HG03378 (cell line): Measurements from ENCODE around the gene DDX56.
"Not testable (repeated sequence)": the region's sequence is repeated elsewhere in the genome, so short reads cannot be mapped to it uniquely, and the experiment has no call there.

ENCODE experiments used
- ATAC-seq: cut with Tn5 transposase; IDR thresholded peaks from one replicate; pipeline ENCODE4 v1.9.1; 2021; ENCODE audit warnings: mild to moderate bottlenecking, moderate library complexity; ENCODE audit not compliant: unreplicated experiment

The DDX56 gene

GRCh38 chr7:44565097-44565794 lies 8.5 kb downstream of the DDX56 start:
- ATAC-seq: no peak

- ATAC-seq: no peak
These were observed 9.1 kb downstream of the DDX56 start for GRCh38 chr7:44564606-44565005.

- no peak for ATAC-seq
These were observed 10.5 kb downstream of the DDX56 start for GRCh38 chr7:44563171-44563679.

- not testable (repeated sequence) for ATAC-seq
These were observed 11.1 kb downstream of the DDX56 start for GRCh38 chr7:44562622-44562962.

GRCh38 chr7:44561962-44562621 lies 11.6 kb downstream of the DDX56 start:
- no peak for ATAC-seq

- ATAC-seq: no peak
These were observed 12.2 kb downstream of the DDX56 start for GRCh38 chr7:44561481-44561880.

- no peak for ATAC-seq
These were observed 14.2 kb downstream of the DDX56 start for GRCh38 chr7:44559485-44559884.

- no peak for ATAC-seq
These were observed 16.2 kb downstream of the DDX56 start for GRCh38 chr7:44557485-44557884.

- no peak for ATAC-seq
These were observed 18.4 kb downstream of the DDX56 start for GRCh38 chr7:44555350-44555749.

- not testable (repeated sequence) for ATAC-seq
These were observed 21.2 kb downstream of the DDX56 start for GRCh38 chr7:44552473-44553005.

- no peak for ATAC-seq
These were observed 24.3 kb downstream of the DDX56 start for GRCh38 chr7:44549457-44549856.

- ATAC-seq: no peak
These were observed 24.8 kb downstream of the DDX56 start for GRCh38 chr7:44548893-44549292.

- ATAC-seq: no peak
These were observed 26.0 kb downstream of the DDX56 start for GRCh38 chr7:44547536-44548231.

GRCh38 chr7:44541876-44542610 lies 31.7 kb downstream of the DDX56 start:
- no peak for ATAC-seq

- ATAC-seq: no peak
These were observed 32.5 kb downstream of the DDX56 start, which contains the start of gene NPC1L1 for GRCh38 chr7:44541028-44541869. NPC1L1 (minus strand) TSS chr7:44541330; CDS start chr7:44541259, 71 bp downstream.

GRCh38 chr7:44540592-44541027 lies 33.1 kb downstream of the DDX56 start:
- no peak for ATAC-seq

- ATAC-seq: no peak
These were observed 33.8 kb downstream of the DDX56 start for GRCh38 chr7:44539669-44540506.

GRCh38 chr7:44538798-44539668 lies 34.7 kb downstream of the DDX56 start:
- ATAC-seq: no peak
